Measurements from ENCODE around the gene FAM76B.

Gene FAM76B

GRCh38 chr11:95767498-95767897 is 22.1 kb downstream of the FAM76B start:
- Histone ChIP-seq H3K9me2 (replicated peaks; ENCODE audit: insufficient read depth, low read length) (no peaks in the 10 kb centered on the region), H3K4me2 (ENCODE audit: low read depth, low read length) (no peak overlapping the region), H2AFZ (ENCODE audit: low read length) (no peak overlapping the region), H3K4me3 (ENCODE audit: low read length) (no peak overlapping the region), H3K27me3 (replicated peaks; ENCODE audit: insufficient read depth, low read length) (no peaks in the 10 kb centered on the region), H3K9me3 (replicated peaks; ENCODE audit: insufficient read depth, low read length) (no peaks in the 10 kb centered on the region), H4K20me1 (ENCODE audit: insufficient read depth, low read length) (no peaks in the 10 kb centered on the region), H3K27ac (ENCODE audit: low read length) (no peak overlapping the region), H3K36me3 (replicated peaks; ENCODE audit: insufficient read depth, low read length) (peaks cover 4% of the 10 kb centered on the region; the same call in 1 of the 2 replicates), H3F3A (ENCODE audit: insufficient read depth, low read length) (no peaks in the 10 kb centered on the region), H3K79me2 (ENCODE audit: low read length) (no peaks in the 10 kb centered on the region), H3K9ac (ENCODE audit: low read length) (no peak overlapping the region), H3K4me1 (ENCODE audit: low read length) (peaks cover 7% of the 10 kb centered on the region)
- no peak for DNase-seq
- TF ChIP-seq CTCF (IDR thresholded peaks at IDR 0.05; ENCODE audit: low read length) (no peak), EZH2 (optimal IDR thresholded peaks at IDR 0.05; ENCODE audit: low read depth, low read length) (no peak), EZH2phosphoT487 (IDR thresholded peaks at IDR 0.05; ENCODE audit: low read length) (no peak)

GRCh38 chr11:95766701-95767100 is 22.9 kb downstream of the FAM76B start:
- no peaks in the 10 kb centered on the region for H3K27me3 ChIP-seq (replicated peaks; ENCODE audit: insufficient read depth, low read length)
- H3F3A ChIP-seq (ENCODE audit: insufficient read depth, low read length), result no peaks in the 10 kb centered on the region
- no peaks in the 10 kb centered on the region for H3K79me2 ChIP-seq (ENCODE audit: low read length)
- peaks cover 4% of the 10 kb centered on the region; the same call in 1 of the 2 replicates for H3K36me3 ChIP-seq (replicated peaks; ENCODE audit: insufficient read depth, low read length)
- peaks cover 7% of the 10 kb centered on the region for H3K4me1 ChIP-seq (ENCODE audit: low read length)
- TF ChIP-seq EZH2 (optimal IDR thresholded peaks at IDR 0.05; ENCODE audit: low read depth, low read length), result no peak
- TF ChIP-seq CTCF (IDR thresholded peaks at IDR 0.05; ENCODE audit: low read length), result no peak
- no peak for TF ChIP-seq EZH2phosphoT487 (IDR thresholded peaks at IDR 0.05; ENCODE audit: low read length)
- H3K27ac ChIP-seq (ENCODE audit: low read length), result no peak overlapping the region
- no peak overlapping the region for H3K4me3 ChIP-seq (ENCODE audit: low read length)
- H3K4me2 ChIP-seq (ENCODE audit: low read depth, low read length), result no peak overlapping the region
- no peak overlapping the region for H3K9ac ChIP-seq (ENCODE audit: low read length)
- no peak for DNase-seq
- no peaks in the 10 kb centered on the region for H3K9me3 ChIP-seq (replicated peaks; ENCODE audit: insufficient read depth, low read length)
- H3K9me2 ChIP-seq (replicated peaks; ENCODE audit: insufficient read depth, low read length), result no peaks in the 10 kb centered on the region
- no peaks in the 10 kb centered on the region for H4K20me1 ChIP-seq (ENCODE audit: insufficient read depth, low read length)
- H2AFZ ChIP-seq (ENCODE audit: low read length), result no peak overlapping the region

GRCh38 chr11:95764267-95764898 is 25.2 kb downstream of the FAM76B start:
- H3K79me2 ChIP-seq (ENCODE audit: low read length), result no peaks in the 10 kb centered on the region
- no peak overlapping the region for H2AFZ ChIP-seq (ENCODE audit: low read length)
- TF ChIP-seq CTCF (IDR thresholded peaks at IDR 0.05; ENCODE audit: low read length), result peak; percentile 66
- TF ChIP-seq EZH2phosphoT487 (IDR thresholded peaks at IDR 0.05; ENCODE audit: low read length), result no peak

More at GRCh38 chr11:95764267-95764898, 25.2 kb downstream of the FAM76B start:
- no peak overlapping the region for H3K4me3 ChIP-seq (ENCODE audit: low read length)
- no peaks in the 10 kb centered on the region for H3K9me2 ChIP-seq (replicated peaks; ENCODE audit: insufficient read depth, low read length)
- peaks cover 4% of the 10 kb centered on the region; the same call in 1 of the 2 replicates for H3K36me3 ChIP-seq (replicated peaks; ENCODE audit: insufficient read depth, low read length)
- no peak overlapping the region for H3K4me2 ChIP-seq (ENCODE audit: low read depth, low read length)
- DNase-seq, result peak; percentile 72
- H4K20me1 ChIP-seq (ENCODE audit: insufficient read depth, low read length), result no peaks in the 10 kb centered on the region
- no peak overlapping the region for H3K27ac ChIP-seq (ENCODE audit: low read length)
- H3F3A ChIP-seq (ENCODE audit: insufficient read depth, low read length), result no peaks in the 10 kb centered on the region
- no peaks in the 10 kb centered on the region for H3K27me3 ChIP-seq (replicated peaks; ENCODE audit: insufficient read depth, low read length)
- no peak overlapping the region for H3K9ac ChIP-seq (ENCODE audit: low read length)
- H3K9me3 ChIP-seq (replicated peaks; ENCODE audit: insufficient read depth, low read length), result no peaks in the 10 kb centered on the region
- H3K4me1 ChIP-seq (ENCODE audit: low read length), result peaks cover 7% of the 10 kb centered on the region

Data from MM.1S (cell line).